Heart right ventricle (tissue), 16 donors: ENCODE measurements around the gene DNHD1. TPM values are rescaled to one million over a fixed set of nuclear protein-coding genes. Genes with fewer than 3 reads are reported as not detected.

Experiments
- ATAC-seq, 8 donors: fragments of 200-7000 bp; cut with Tn5 transposase; one replicate each; pipeline ENCODE4 v1.9.1; 2020; ENCODE audit warnings: mild to moderate bottlenecking in 8 of 8, moderate library complexity in 8 of 8, moderate number of reproducible peaks in 1 of 8
- DNase-seq, 2 donors: peaks; one replicate each; pipeline ENCODE4 v3.0.0-alpha.2; 2020
- H3K27ac ChIP-seq, 10 donors: fragments of 200-600 bp; sonication (generic) in 2 of 10; one replicate each; pipeline versions ENCODE4 v1.5.0 to v1.8.0; 2020 to 2022; ENCODE audit warnings: mild to moderate bottlenecking in 3 of 10
- H3K27me3 ChIP-seq, 7 donors: fragments of 200-600 bp; one replicate each; pipeline ENCODE4 v1.8.0; 2021 to 2022; ENCODE audit warnings: mild to moderate bottlenecking in 2 of 7
- H3K36me3 ChIP-seq, 9 donors: fragments of 200-600 bp; sonication (generic) in 1 of 9; one replicate each; pipeline versions ENCODE4 v1.5.0 to v1.8.0; 2020 to 2022; ENCODE audit warnings: mild to moderate bottlenecking in 2 of 9
- H3K4me1 ChIP-seq, 9 donors: fragments of 200-600 bp; sonication (generic) in 1 of 9; one replicate each; pipeline versions ENCODE4 v1.5.0 to v1.8.0; 2020 to 2022; ENCODE audit warnings: mild to moderate bottlenecking in 4 of 9
- H3K4me3 ChIP-seq, 10 donors: fragments of 200-600 bp; sonication (generic) in 2 of 10; one replicate each; pipeline versions ENCODE4 v1.5.0 to v1.8.0; 2020 to 2022; ENCODE audit warnings: mild to moderate bottlenecking in 7 of 10, moderate library complexity in 2 of 10
- H3K9me3 ChIP-seq, 11 donors: fragments of 200-600 bp in 10 of 11; sonication (generic) in 2 of 11; one replicate each; pipeline versions ENCODE4 v1.5.0 to v1.8.0; 2013 to 2022; ENCODE audit warnings: mild to moderate bottlenecking in 2 of 11, control low read depth in 1 of 11, moderate library complexity in 1 of 11
- WGBS, 2 donors: extraction: QIAGEN DNeasy Blood & Tissue Kit; methylation state at CpG; one replicate each; pipeline ENCODE4 v1.1.7; 2013; ENCODE audit warnings: inconsistent platforms in 1 of 2; 5-methylcytosine and 5-hydroxymethylcytosine counted together
- intact Hi-C, 10 donors: fragments of 100-400 bp; cut with DNase I; formaldehyde crosslinking; loops; one replicate each; pipeline versions ENCODE4 v1.11.1 to v1.14.2; 2022
- polyA plus RNA-seq, 2 donors: library from polyadenylated mRNA; stranded (reverse); fragments of 200-250 nt; gene quantifications; one replicate each; pipeline ENCODE4 v1.2.3, GENCODE V29; 2013
- total RNA-seq, 10 donors: library from RNA; stranded (reverse); fragmentation: NEBNext Ultra II Directional in 3 of 10; extraction: Animal tissue kit (Norgen Biotek cat#: 25700) in 3 of 10; gene quantifications; one replicate each; pipeline versions ENCODE4 v1.2.1 to v1.2.4, GENCODE V29; 2021 to 2023
- TF ChIP-seq, protein P1 (sequence below), 9 donors: fragments of 200-600 bp; sonication (generic) in 2 of 9; IDR thresholded peaks; one replicate each; pipeline versions ENCODE4 v1.5.0 to v1.8.0; 2021 to 2022; ENCODE audit warnings: antibody characterized with exemption in 9 of 9, mild to moderate bottlenecking in 5 of 9, moderate library complexity in 1 of 9
- donor health status: Arrhythmogenic right ventricular cardiomyopathy.
- donor health status: ischemic (EF 13 %, LVEDD 7.1; RV severe dilation, severe dysfunction).
- donor health status: healthy with polysubstance abuse.
- donor health status: DM: no; HTN: yes; CAD: no.
- donor health status: DM: no; HTN: no; CAD: no.
- donor health status: ischemic (EF 25% LVEDD 6.9; RV normal size, moderate dysfunction).
- donor health status: ischemic (EF 25% LVEDD 5.7; RV mildly dilated, moderate dysfunction).
- donor health status: healthy.
- donor health status: DM: yes; HTN: yes; CAD: no.
- donor health status: Ischemic cardiomyopathy.
- donor health status: ischemic (EF 35%, LVEDD 5.7; RV mildly dilated, moderate dysfunction).
- donor health status: nonischemic (EF 11% LVEDD 7.7; RV severe dilation, severe dysfunction).
- donor health status: DM: yes; HTN: yes; CAD: no.
- donor health status: PGD.
- donor health status: ischemic (EF 29% LVEDD 5.4; RV normal size, mild dysfunction).
- donor health status: nonischemic (EF 23%, LVEDD 6.1; RV moderate dilation, normal function).

DNHD1 gene
- total and polyA plus RNA-seq, 12 donors, result 1.7 to 13.8 (median 6.5) TPM

DNA sequence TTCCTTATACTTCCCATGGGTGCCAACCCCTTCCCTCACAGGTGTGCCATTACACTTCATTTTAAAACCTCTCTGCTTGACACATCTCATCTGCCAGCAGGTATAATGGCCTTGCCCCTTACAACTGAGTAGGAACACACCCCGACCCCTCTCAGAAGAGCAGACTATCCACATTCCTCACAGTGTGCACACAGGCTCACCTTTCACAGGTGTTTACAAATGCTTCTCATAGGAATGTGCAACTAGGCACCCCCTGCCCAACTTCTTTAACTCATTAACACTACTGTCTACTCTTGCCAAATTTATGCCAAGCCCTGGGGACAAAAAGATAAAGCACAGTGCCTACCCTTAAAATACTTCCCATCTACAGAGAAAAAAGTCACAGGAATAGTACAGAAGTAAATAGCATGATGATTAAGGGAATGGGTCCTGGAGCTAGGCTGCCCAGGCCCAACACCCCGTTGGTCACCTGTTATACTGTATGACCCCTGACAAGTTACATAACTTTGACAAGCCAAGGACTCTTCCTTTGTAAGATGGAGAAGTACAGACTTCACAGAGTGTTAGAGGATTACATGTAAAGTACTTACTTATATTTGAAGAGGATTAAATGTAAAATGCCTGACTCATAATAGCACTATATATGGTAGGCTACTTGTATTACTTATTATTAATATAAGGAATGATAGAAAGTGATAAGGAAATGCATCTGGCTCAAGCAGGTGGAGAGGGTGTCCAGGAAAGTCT is 38.6 kb upstream of the DNHD1 start:
- ATAC-seq (peak in 1 of 8 donors; percentile 17), DNase-seq (no peak)
- no peak overlapping the region for H3K4me3 ChIP-seq
- intact Hi-C loops, result no loop called here
- H3K4me1 ChIP-seq, result no peaks in the 10 kb centered on the region
- WGBS, 2 donors, result 89 to 93% methylated on average over 2 of the region's 2 CpGs
- peaks cover 0 to 99% (median 36%) of the 10 kb centered on the region in 9 donors for H3K36me3 ChIP-seq
- TF ChIP-seq, protein P1, sequence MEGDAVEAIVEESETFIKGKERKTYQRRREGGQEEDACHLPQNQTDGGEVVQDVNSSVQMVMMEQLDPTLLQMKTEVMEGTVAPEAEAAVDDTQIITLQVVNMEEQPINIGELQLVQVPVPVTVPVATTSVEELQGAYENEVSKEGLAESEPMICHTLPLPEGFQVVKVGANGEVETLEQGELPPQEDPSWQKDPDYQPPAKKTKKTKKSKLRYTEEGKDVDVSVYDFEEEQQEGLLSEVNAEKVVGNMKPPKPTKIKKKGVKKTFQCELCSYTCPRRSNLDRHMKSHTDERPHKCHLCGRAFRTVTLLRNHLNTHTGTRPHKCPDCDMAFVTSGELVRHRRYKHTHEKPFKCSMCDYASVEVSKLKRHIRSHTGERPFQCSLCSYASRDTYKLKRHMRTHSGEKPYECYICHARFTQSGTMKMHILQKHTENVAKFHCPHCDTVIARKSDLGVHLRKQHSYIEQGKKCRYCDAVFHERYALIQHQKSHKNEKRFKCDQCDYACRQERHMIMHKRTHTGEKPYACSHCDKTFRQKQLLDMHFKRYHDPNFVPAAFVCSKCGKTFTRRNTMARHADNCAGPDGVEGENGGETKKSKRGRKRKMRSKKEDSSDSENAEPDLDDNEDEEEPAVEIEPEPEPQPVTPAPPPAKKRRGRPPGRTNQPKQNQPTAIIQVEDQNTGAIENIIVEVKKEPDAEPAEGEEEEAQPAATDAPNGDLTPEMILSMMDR (IDR thresholded peaks at IDR 0.05), result no peak
- H3K27ac ChIP-seq, result no peak overlapping the region
- no peaks in the 10 kb centered on the region for H3K9me3 ChIP-seq
- H3K27me3 ChIP-seq, result no peaks in the 10 kb centered on the region

DNA sequence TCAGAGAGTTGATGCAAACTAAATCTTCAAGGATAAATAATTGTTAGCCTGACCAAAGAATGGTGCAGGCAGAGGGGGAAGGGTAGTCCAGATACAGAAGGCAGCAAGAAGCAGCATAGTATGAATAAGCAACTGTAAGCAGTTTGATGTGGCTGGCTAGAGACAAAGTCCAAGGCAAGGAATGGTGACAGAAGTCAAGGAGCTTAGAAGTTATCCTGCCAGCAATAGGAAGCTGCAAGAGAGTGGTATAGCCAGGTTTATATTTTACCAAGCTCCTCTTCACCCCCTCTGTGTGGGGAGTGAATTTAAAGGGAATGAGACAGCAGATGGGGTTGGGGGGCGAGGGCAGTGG is 38.0 kb upstream of the DNHD1 start:
- H3K4me3 ChIP-seq, result no peak overlapping the region
- TF ChIP-seq, protein P1 (IDR thresholded peaks at IDR 0.05), result no peak
- no peaks in the 10 kb centered on the region for H3K9me3 ChIP-seq
- H3K27ac ChIP-seq, result no peak overlapping the region
- DNase-seq (no peak), ATAC-seq (no peak)
- H3K27me3 ChIP-seq, result no peaks in the 10 kb centered on the region
- H3K4me1 ChIP-seq, result no peaks in the 10 kb centered on the region
- intact Hi-C loops, result no loop called here
- 81 to 98% methylated on average over 1 of the region's 1 CpG for WGBS, 2 donors
- H3K36me3 ChIP-seq, result peaks cover 0 to 99% (median 41%) of the 10 kb centered on the region in 9 donors

DNA sequence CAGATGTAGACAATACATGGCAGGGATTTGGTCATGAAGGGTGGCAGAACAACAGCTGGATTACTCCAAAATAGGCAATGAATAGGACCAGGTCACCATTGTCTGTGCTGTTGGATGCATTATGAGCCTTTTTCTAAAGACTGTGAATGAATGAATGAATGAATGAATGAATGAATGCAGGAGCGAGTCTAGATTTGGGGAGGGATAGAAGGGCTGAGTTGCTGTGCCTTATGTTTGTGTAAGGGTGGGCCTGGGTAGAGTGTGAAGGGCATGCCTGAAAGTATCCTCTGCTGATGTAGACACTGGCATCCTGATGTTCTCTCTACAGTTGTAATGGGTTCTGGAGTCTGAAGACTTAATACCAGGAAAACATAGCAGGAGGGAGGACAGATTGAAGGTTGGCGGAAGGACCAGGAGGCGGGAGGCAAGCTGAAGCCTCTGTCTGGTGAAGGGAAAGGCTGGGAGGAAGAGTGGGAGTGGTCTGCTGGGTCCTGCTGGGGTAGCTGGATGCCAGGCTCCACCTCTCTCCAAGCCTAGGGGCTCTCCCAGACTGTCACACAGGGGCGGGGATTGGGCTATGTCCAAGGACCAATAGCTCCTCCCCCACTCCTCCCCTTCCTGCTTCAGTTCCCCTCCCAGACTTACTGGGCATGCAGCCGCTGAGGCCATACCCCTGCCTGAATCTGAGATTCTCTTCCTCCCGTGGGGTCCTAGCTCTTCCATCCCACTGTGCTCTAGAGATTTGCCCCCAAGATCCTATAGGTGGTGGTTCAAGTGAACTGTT is 28.2 kb upstream of the DNHD1 start:
- H3K36me3 ChIP-seq, result peaks cover 0 to 26% (median 9%) of the 10 kb centered on the region in 9 donors
- TF ChIP-seq, protein P1 (IDR thresholded peaks at IDR 0.05), result no peak
- peak; percentile 89 to 95 for DNase-seq
- H3K4me1 ChIP-seq, result peaks cover 0 to 30% (median 28%) of the 10 kb centered on the region in 9 donors
- WGBS, 2 donors, result 28 to 36% methylated on average over 6 of the region's 6 CpGs
- H3K27ac ChIP-seq, result peak overlapping the region in 9 of 10 donors; percentile 29 to 76 (median 70)
- no peak overlapping the region for H3K4me3 ChIP-seq
- no peaks in the 10 kb centered on the region for H3K27me3 ChIP-seq
- peak; percentile 83 to 94 (median 90) for ATAC-seq
- no peaks in the 10 kb centered on the region for H3K9me3 ChIP-seq
- intact Hi-C loops, result no loop called here

DNA sequence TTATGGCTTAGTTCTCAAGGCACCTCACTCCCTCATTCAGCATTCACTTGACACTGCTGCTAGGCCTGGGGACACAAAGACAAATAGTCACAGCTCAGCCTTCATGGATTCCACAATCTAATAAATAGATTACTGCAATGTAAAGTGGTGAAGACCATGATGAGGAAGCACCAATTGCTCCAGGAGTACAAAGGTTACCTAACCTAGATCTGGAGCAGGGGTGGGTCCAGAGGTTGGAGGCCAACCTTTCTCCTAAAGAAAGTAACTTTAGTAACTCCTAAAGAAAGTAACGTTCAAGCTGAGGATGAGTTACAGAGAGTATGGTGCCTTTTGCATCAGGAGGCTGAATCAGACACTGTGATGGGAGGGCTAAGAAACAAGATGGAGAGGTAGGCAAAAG is 27.5 kb upstream of the DNHD1 start:
- Histone ChIP-seq H3K4me3 (no peak overlapping the region), H3K27me3 (no peaks in the 10 kb centered on the region), H3K27ac (peak overlapping the region in 9 of 10 donors; percentile 29 to 76 (median 70)), H3K36me3 (peaks cover 0 to 19% (median 2%) of the 10 kb centered on the region in 9 donors), H3K4me1 (peaks cover 0 to 35% (median 30%) of the 10 kb centered on the region in 9 donors), H3K9me3 (no peaks in the 10 kb centered on the region)
- TF ChIP-seq, protein P1 (IDR thresholded peaks at IDR 0.05), result no peak
- intact Hi-C loops, result no loop called here
- DNase-seq (no peak), ATAC-seq (no peak)
- 93 to 100% methylated on average over 1 of the region's 1 CpG for WGBS, 2 donors
